ENCODE data around the gene TEX9.

GRCh38 chr15:56385908-56386307 is 20.7 kb downstream of the TEX9 start:
- TF ChIP-seq CTCF (IDR thresholded peaks at IDR 0.05 in 8 of 11, conservative IDR thresholded peaks at IDR 0.05 in 3 of 11), result no peak
- no peak for TF ChIP-seq POLR2AphosphoS5 (IDR thresholded peaks at IDR 0.05)
- no peak for TF ChIP-seq POLR2A (IDR thresholded peaks at IDR 0.05)
